ENCODE results near the gene SYT9. TPM values are rescaled to one million over a fixed set of nuclear protein-coding genes. Genes with fewer than 3 reads are reported as not detected.

Gene SYT9
- total and polyA plus RNA-seq, 9 of the 15 experiments (the other 6 are each of a cell fraction or from before 2014, with no cell fraction given) = 0.01 TPM; not detected in 8

GRCh38 chr11:7332451-7332850, 80.7 kb downstream of the SYT9 start:
- no peak for ATAC-seq
- H3K4me3 ChIP-seq = no peak overlapping the region
- H3K4me2 ChIP-seq (ENCODE audit: insufficient read depth, low read length) = no peak overlapping the region
- no peak overlapping the region for H3K9ac ChIP-seq (ENCODE audit: insufficient read depth in 1 of 2, low read depth in 2 of 2, low read length in 2 of 2)
- no peak overlapping the region for H3K27ac ChIP-seq (ENCODE audit: extremely low read depth, low read depth, low read length)
- ChIA-PET CTCF (ENCODE audit: low intra/inter-chr PET ratio) (no interaction called here), POLR2A (no interaction called here)
- intact Hi-C loops (cut with micrococcal nuclease) = no loop called here
- no peaks in the 10 kb centered on the region for H3K27me3 ChIP-seq (ENCODE audit: control insufficient read depth in 2 of 2, insufficient read depth in 2 of 2, low read length in 2 of 2)
- in situ Hi-C loops (cut with MboI) = no loop called here
- 0% methylated on average over 1 of the region's 1 CpG for WGBS (ENCODE audit: insufficient coverage, low coverage, missing lambda C conversion rate)
- DNase-seq (ENCODE audit: extremely low read depth in 1 of 4, low spot score in 3 of 4) = no peak
- no peaks in the 10 kb centered on the region for H3K9me3 ChIP-seq (replicated peaks; ENCODE audit: control insufficient read depth, insufficient read depth, low read depth, low read length)
- no peak overlapping the region for H2AFZ ChIP-seq (ENCODE audit: low read depth, low read length)
- no peaks in the 10 kb centered on the region for H3K4me1 ChIP-seq (replicated peaks in 1 of 2; ENCODE audit: control insufficient read depth in 2 of 2, insufficient read depth in 2 of 2, low read length in 2 of 2)
- H3K79me2 ChIP-seq (ENCODE audit: control insufficient read depth, insufficient read depth, low read length) = no peaks in the 10 kb centered on the region
- H3K9me1 ChIP-seq (ENCODE audit: control insufficient read depth, insufficient read depth, low read length) = no peaks in the 10 kb centered on the region
- no TSS peak for BruUV-seq (replicated peaks)
- H3K36me3 ChIP-seq (ENCODE audit: control insufficient read depth, insufficient read depth, low read length) = no peaks in the 10 kb centered on the region
- H4K20me1 ChIP-seq (replicated peaks; ENCODE audit: control insufficient read depth, insufficient read depth, low read length) = no peaks in the 10 kb centered on the region
- TF ChIP-seq MED1 (CRISPR knock-in tag; IDR thresholded peaks at IDR 0.05; ENCODE audit: borderline replicate concordance) = no peak
- TF ChIP-seq ZSCAN29 (IDR thresholded peaks at IDR 0.05) = no peak
- no peak for TF ChIP-seq ZNF121 (CRISPR knock-in tag; conservative IDR thresholded peaks at IDR 0.05)
- TF ChIP-seq RAD21 (CRISPR knock-in tag; conservative IDR thresholded peaks at IDR 0.05 in 1 of 2, IDR thresholded peaks at IDR 0.05 in 1 of 2) = no peak
- TF ChIP-seq XRCC4 (IDR thresholded peaks at IDR 0.05; ENCODE audit: extremely low read depth, insufficient read depth, insufficient read length) = no peak
- FAIRE-seq = no peak

- H3K36me3 ChIP-seq (ENCODE audit: control insufficient read depth, insufficient read depth, low read length) = no peaks in the 10 kb centered on the region
- no peak overlapping the region for H2AFZ ChIP-seq (ENCODE audit: low read depth, low read length)
- H3K9me3 ChIP-seq (replicated peaks; ENCODE audit: control insufficient read depth, insufficient read depth, low read depth, low read length) = no peaks in the 10 kb centered on the region
- ATAC-seq (no peak), DNase-seq (ENCODE audit: extremely low read depth in 1 of 4, low spot score in 3 of 4) (no peak), FAIRE-seq (no peak)
- no peak overlapping the region for H3K4me2 ChIP-seq (ENCODE audit: insufficient read depth, low read length)
- TF ChIP-seq MAFF (IDR thresholded peaks at IDR 0.05; ENCODE audit: low read length) = no peak
- H4K20me1 ChIP-seq (replicated peaks; ENCODE audit: control insufficient read depth, insufficient read depth, low read length) = no peaks in the 10 kb centered on the region
- H3K27me3 ChIP-seq (ENCODE audit: control insufficient read depth in 2 of 2, insufficient read depth in 2 of 2, low read length in 2 of 2) = no peaks in the 10 kb centered on the region
- H3K4me1 ChIP-seq (replicated peaks in 1 of 2; ENCODE audit: control insufficient read depth in 2 of 2, insufficient read depth in 2 of 2, low read length in 2 of 2) = no peaks in the 10 kb centered on the region
- no TSS peak for BruUV-seq (replicated peaks)
- 0% methylated on average over 2 of the region's 2 CpGs for WGBS (ENCODE audit: insufficient coverage, low coverage, missing lambda C conversion rate)
- intact Hi-C loops (cut with micrococcal nuclease) = no loop called here
- no peak overlapping the region for H3K27ac ChIP-seq (ENCODE audit: extremely low read depth, low read depth, low read length)
- no peak overlapping the region for H3K4me3 ChIP-seq
- in situ Hi-C loops (cut with MboI) = no loop called here
- H3K79me2 ChIP-seq (ENCODE audit: control insufficient read depth, insufficient read depth, low read length) = no peaks in the 10 kb centered on the region
- CTCF ChIA-PET (ENCODE audit: low intra/inter-chr PET ratio) = no interaction called here
- H3K9me1 ChIP-seq (ENCODE audit: control insufficient read depth, insufficient read depth, low read length) = no peaks in the 10 kb centered on the region
- H3K9ac ChIP-seq (ENCODE audit: insufficient read depth in 1 of 2, low read depth in 2 of 2, low read length in 2 of 2) = no peak overlapping the region
- POLR2A ChIA-PET = no interaction called here
These were observed 81.3 kb downstream of the SYT9 start for GRCh38 chr11:7332962-7333361.
